GM18867 (cell line): ENCODE data around the gene ZNF232.
"Not testable (repeated sequence)": the region's sequence is repeated elsewhere in the genome, so short reads cannot be mapped to it uniquely, and the experiment has no call there.

Experiments
- ATAC-seq: cut with Tn5 transposase; IDR thresholded peaks from one replicate; pipeline ENCODE4 v1.9.1; 2021; ENCODE audit warnings: mild to moderate bottlenecking, moderate library complexity; ENCODE audit not compliant: unreplicated experiment

Gene ZNF232

DNA sequence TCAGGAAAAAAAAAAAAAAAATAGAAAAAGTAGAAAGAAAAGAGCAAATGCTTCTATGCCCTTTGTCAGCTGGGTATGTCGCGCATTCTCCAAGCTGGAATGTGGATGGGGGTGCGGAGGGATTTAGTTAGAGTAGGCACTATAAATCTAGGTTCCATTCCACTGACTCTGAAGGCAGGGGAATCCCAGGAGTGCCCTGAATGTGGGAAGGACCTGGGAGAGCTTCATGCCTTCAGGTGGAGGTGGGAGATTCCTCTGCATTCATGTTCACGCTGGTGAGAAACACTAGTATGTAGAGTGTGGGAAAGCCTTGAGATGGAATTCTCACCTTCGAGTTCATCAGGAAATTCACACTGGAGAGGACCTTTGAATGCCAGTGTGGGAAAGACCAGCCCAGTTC lies 12.4 kb downstream of the ZNF232 start:
- ATAC-seq: no peak

DNA sequence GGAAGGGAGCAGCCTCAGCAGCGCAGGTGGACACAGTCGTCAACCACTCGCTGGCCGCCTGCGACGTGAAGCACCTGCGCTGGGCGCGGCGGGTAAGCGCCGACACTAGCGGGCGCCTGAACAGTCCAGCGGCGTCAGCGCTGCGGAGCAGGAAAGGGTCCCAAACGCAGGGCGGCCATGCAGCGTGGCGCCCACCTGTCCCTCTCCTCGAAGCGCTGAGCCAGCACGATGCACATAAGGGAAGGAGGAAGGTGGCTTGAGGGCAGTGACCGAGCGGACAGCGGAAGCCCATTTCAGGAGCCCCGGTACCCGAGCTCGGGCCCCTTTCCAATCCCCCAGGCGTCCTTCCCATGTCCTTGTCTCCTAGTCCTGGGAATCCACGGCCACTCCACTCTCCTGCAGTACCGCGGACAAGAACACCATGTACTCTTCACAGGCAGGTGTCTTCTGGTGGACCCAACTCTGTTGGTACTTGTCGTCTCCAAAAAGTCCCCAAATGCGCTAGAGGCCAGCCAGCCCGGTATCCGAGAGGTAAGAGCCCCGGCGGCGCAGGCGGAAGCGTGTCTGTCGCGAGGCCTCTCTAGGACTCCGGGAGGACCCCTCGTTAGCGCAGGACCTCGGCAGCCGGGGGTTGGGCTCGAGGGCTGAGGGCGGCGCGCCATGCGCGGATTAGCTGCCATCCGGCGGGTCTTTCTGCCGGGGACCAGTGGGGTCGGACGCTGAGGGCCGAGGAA lies 14.4 kb downstream of the ZNF232 start:
- no peak for ATAC-seq

- ATAC-seq: no peak
These were observed 15.0 kb downstream of the ZNF232 start for GRCh38 chr17:5096731-5097100.

- no peak for ATAC-seq
These were observed 19.3 kb downstream of the ZNF232 start for GRCh38 chr17:5092218-5093010.

- ATAC-seq: no peak
These were observed 31.1 kb downstream of the ZNF232 start for GRCh38 chr17:5080591-5080990.

DNA sequence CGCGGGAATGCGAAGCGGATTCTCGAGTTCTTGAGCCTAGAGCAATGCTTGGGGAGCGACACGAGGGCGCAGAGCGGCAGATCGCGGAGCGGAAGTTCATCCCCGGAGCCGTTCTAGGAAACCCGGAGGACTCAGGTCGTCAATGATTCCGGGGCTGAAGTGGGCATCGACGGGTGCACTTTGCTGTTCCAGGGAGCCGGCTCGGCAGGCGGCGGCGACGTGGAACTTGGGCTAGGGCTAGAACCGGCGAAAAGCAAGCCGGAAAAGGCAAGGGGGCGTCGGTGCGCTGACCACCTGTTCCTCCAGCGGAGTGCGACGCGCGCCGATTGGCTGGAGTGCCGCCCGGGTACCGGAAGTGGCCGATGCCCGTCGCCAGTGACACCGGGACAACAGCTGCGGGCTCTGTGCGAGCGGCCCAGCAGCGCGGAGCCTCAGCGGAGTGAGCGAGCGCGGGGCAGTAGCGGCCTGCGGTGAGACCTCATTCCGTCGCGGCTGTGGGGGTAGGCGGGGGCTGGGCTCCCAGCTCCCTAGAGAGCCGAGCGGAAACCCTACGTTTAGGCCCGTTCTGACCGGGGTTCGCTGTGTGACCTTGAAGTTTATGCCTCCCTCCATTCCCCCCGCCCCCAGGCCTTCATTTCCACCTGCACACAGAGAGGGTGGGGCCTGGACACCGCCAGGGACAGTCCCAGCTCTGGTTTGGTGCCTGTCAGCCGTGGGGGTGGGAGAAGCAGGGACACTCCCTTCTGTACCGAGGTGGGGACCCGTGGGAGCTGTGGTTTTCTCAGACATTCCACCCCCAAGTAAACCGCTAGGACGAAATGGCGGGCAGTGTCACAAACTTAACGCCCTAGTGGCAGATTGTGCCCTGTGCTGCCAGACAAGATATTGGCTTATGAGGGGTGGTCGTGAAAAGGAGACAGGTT lies 33.3 kb downstream of the ZNF232 start, which contains the start of gene ZFP3:
ZFP3 (plus strand) TSS at position 362 of the 923 bp plus-strand sequence. CDS start 13,038 bp downstream, outside the sequence.
- ATAC-seq: peak; percentile 54

GRCh38 chr17:5077781-5078105 lies 33.9 kb downstream of the ZNF232 start:
- no peak for ATAC-seq

DNA sequence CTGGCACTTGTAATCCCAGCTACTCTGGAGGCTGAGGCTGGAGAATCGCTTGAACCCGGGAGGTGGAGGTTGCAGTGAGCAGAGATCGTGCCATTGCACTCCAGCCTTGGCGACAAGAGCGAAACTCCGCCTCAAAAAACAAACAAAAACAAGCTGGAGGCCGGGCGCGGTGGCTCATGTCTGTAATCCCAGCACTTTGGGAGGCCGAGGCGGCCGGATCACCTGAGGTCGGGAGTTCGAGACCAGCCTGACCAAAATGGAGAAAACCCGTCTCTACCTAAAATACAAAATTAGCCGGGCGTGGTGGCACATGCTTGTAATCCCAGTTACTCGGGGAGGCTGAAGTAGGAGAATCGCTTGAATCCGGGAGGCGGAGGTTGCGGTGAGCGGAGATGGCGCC lies 34.4 kb downstream of the ZNF232 start:
- not testable (repeated sequence) for ATAC-seq

- ATAC-seq: not testable (repeated sequence)
These were observed 36.2 kb downstream of the ZNF232 start for GRCh38 chr17:5075472-5075871.

GRCh38 chr17:5069724-5070123 lies 42.0 kb downstream of the ZNF232 start:
- ATAC-seq: no peak

DNA sequence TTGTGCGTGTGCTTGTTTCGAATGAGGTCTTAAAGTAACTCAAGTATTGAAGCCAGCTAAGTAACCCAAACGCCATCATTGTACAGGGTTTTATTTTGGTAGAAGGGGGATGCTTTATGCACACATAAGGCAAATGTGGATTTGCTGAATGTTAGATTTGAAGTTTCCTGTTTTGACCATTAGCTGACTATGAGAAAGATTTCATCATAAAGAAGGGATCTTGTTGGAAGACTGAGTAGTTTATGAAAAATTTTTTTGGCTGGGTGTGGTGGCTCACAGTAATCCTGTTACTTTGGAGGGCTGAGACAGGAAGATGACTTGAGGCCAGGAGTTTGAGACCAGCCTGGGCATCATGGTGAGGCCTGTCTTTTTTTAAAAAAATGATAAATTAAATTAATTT lies 43.4 kb downstream of the ZNF232 start:
- no peak for ATAC-seq

DNA sequence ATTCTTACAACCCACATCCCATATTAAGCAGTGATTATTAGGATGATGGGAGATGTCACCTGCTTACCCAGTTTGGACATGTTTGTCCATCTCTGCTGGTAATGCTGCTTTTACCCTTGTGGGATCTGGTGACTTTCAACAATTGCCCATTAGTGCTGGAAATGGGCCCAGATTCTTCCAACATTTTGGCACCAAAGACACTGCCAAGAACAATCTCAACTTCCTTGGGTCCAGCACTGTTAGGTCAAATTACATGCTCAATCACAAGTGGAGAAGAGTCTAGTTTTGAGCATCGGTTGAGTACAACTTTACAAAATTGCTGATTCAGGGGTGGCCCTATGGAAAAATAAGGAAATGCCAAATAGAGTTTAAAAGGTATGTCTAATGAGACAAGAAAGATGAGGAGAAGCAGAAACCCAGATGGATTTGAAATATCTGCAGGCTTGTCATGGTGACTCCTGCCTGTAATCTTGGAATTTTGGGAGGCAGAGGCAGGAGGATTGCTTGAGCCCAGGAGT lies 46.4 kb downstream of the ZNF232 start:
- ATAC-seq: no peak
